K562 (cell line): ENCODE results near the gene AGRN. TPM values are rescaled to one million over a fixed set of nuclear protein-coding genes. Genes with fewer than 3 reads are reported as not detected.

Experiments
- ATAC-seq: fragments of 200-7000 bp; cut with Tn5 transposase; 3 replicates; pipeline ENCODE4 v1.9.1; 2020; ENCODE audit warnings: moderate library complexity
- BruUV-seq: library from RNA; stranded (reverse); fragments of 400-500 nt; replicated peaks from 2 replicates; lab custom pipeline; 2021; lab: Mats Ljungman, UMichigan
- CTCF ChIA-PET: fragments of 300-600 bp; formaldehyde crosslinking; extraction: SDS; loops from one replicate; lab custom pipeline; 2021; ENCODE audit warnings: low intra/inter-chr PET ratio; lab: Yijun Ruan, JAX
- POLR2A ChIA-PET: fragments of 300-600, 350-650 bp; sonication (Branson Sonifier 250); formaldehyde crosslinking; extraction: SDS; loops from one replicate; lab custom pipeline; 2021; ENCODE audit warnings: antibody characterized with exemption, inconsistent platforms; lab: Yijun Ruan, JAX
- DNase-seq, 4 experiments: peaks; one replicate each; pipeline versions ENCODE4 v3.0.0 to v3.0.0-alpha.2; 2011 to 2018; ENCODE audit warnings: low spot score in 3 of 4, mixed read lengths in 3 of 4; ENCODE audit errors: extremely low read depth in 1 of 4
- FAIRE-seq: peaks from 2 replicates; lab custom pipeline; 2011; peaks lifted over from hg19 to GRCh38; lab: Jason Lieb, UNC
- H2AFZ ChIP-seq: 2 replicates; pipeline ENCODE4 v1.6.0; 2011; ENCODE audit warnings: low read depth, low read length, control low read depth, inconsistent platforms
- H3K27ac ChIP-seq: fragments of 200-600 bp; 3 replicates; pipeline ENCODE4 v1.8.0; 2011; ENCODE audit warnings: low read depth, mild to moderate bottlenecking, control low read depth, inconsistent platforms, low read length, moderate library complexity, mixed read lengths; ENCODE audit errors: extremely low read depth
- H3K27me3 ChIP-seq, 2 experiments: fragments of 300-600 bp in 1 of 2; 2 replicates in 1 of 2; 3 replicates in 1 of 2; pipeline versions ENCODE4 v1.6.0 to v1.8.0; 2011; ENCODE audit warnings: inconsistent platforms in 2 of 2, low read length in 2 of 2, mild to moderate bottlenecking in 1 of 2, mixed read lengths in 1 of 2, moderate library complexity in 1 of 2; ENCODE audit not compliant: control insufficient read depth in 2 of 2, insufficient read depth in 2 of 2
- H3K36me3 ChIP-seq: fragments of 300-600 bp; 3 replicates; pipeline ENCODE4 v1.8.0; 2011; ENCODE audit warnings: mild to moderate bottlenecking, low read length, inconsistent platforms; ENCODE audit not compliant: control insufficient read depth, insufficient read depth
- H3K4me1 ChIP-seq, 2 experiments: fragments of 200-600 bp in 1 of 2; replicated peaks in 1 of 2; 2 replicates in 1 of 2; 3 replicates in 1 of 2; pipeline versions ENCODE4 v1.5.1 to v1.8.0; 2011; ENCODE audit warnings: inconsistent platforms in 2 of 2, low read length in 2 of 2, mild to moderate bottlenecking in 1 of 2, mixed read lengths in 1 of 2, moderate library complexity in 1 of 2; ENCODE audit not compliant: control insufficient read depth in 2 of 2, insufficient read depth in 2 of 2
- H3K4me2 ChIP-seq: 2 replicates; pipeline ENCODE4 v1.6.1; 2011; ENCODE audit warnings: low read length, control low read depth, inconsistent platforms, mixed read lengths; ENCODE audit not compliant: insufficient read depth
- H3K4me3 ChIP-seq: fragments of 200-600 bp; sonication (generic), shearing (Covaris generic); 2 replicates; pipeline ENCODE4 v1.5.1; 2016; ENCODE audit warnings: control low read depth, inconsistent platforms
- H3K79me2 ChIP-seq: fragments of 200-600 bp; 3 replicates; pipeline ENCODE4 v1.8.0; 2011; ENCODE audit warnings: low read length, inconsistent platforms; ENCODE audit not compliant: control insufficient read depth, insufficient read depth
- H3K9ac ChIP-seq, 2 experiments: 2 replicates each; pipeline versions ENCODE4 v1.6.0 to v1.6.1; 2011; ENCODE audit warnings: low read depth in 2 of 2, low read length in 2 of 2, control low read depth in 1 of 2, inconsistent platforms in 1 of 2, mild to moderate bottlenecking in 1 of 2, mixed read lengths in 1 of 2; ENCODE audit not compliant: insufficient read depth in 1 of 2
- H3K9me1 ChIP-seq: one replicate; pipeline ENCODE4 v1.6.0; 2011; ENCODE audit warnings: inconsistent platforms, mild to moderate bottlenecking, low read length, moderate library complexity; ENCODE audit not compliant: control insufficient read depth, insufficient read depth
- H3K9me3 ChIP-seq: replicated peaks from 2 replicates; pipeline ENCODE4 v1.5.1; 2011; ENCODE audit warnings: low read depth, low read length, inconsistent platforms; ENCODE audit not compliant: control insufficient read depth, insufficient read depth
- H4K20me1 ChIP-seq: replicated peaks from 2 replicates; pipeline ENCODE4 v1.6.1; 2011; ENCODE audit warnings: low read length, inconsistent platforms, mixed read lengths; ENCODE audit not compliant: control insufficient read depth, insufficient read depth
- SRSF1 ChIP-seq: fragments of 200-400 bp; formaldehyde crosslinking; IDR thresholded peaks from 2 replicates; pipeline ENCODE4 v1.6.1; 2017; ENCODE audit warnings: mild to moderate bottlenecking, low read depth, low read length, moderate library complexity
- ZBTB7A ChIP-seq: IDR thresholded peaks from 2 replicates; pipeline ENCODE4 v1.6.1; 2011; ENCODE audit warnings: low read depth, mild to moderate bottlenecking, low read length, moderate library complexity, borderline replicate concordance; ENCODE audit not compliant: control insufficient read depth
- ZFX ChIP-seq: sonication (generic); formaldehyde crosslinking; IDR thresholded peaks from 2 replicates; pipeline ENCODE4 v1.8.0; 2022; ENCODE audit warnings: mild to moderate bottlenecking, missing genetic modification reagents, moderate library complexity
- WGBS: fragments of 100-300 bp; shearing (Covaris generic); methylation state at CpG from one replicate; pipeline ENCODE4 v1.1.6; 2016; ENCODE audit warnings: low coverage, mixed read lengths; ENCODE audit not compliant: insufficient coverage; ENCODE audit errors: missing lambda C conversion rate; 5-methylcytosine and 5-hydroxymethylcytosine counted together
- in situ Hi-C: fragments of 300-500 bp; cut with MboI; formaldehyde crosslinking; loops from 4 replicates; pipeline ENCODE4 v1.15.0; 2018; ENCODE audit warnings: inconsistent platforms, mixed read lengths
- intact Hi-C: fragments of 100-400 bp; cut with micrococcal nuclease; formaldehyde crosslinking; loops from 2 replicates; pipeline ENCODE4 v1.14.2; 2022
- polyA plus RNA-seq, 8 experiments: library from polyadenylated mRNA; depleted of rRNA in 4 of 8; stranded (reverse) in 5 of 8; unstranded in 3 of 8; fragments of >200 nt; fragmentation: Nextera tagmentation in 2 of 8; fragmentation: Illumina TruSeq in 1 of 8; extraction: Ambion mirVana in 2 of 8; extraction: Trizol in 1 of 8; gene quantifications; 2 replicates each; pipeline versions ENCODE4 v1.2.1 to v1.2.3, GENCODE V29; 2011 to 2014; ENCODE audit warnings: inconsistent platforms in 1 of 8, missing spikeins in 1 of 8
- total RNA-seq, 7 experiments: library from RNA; depleted of rRNA in 6 of 7; stranded (reverse); fragments of >200 nt in 6 of 7; fragmentation: Illumina TruSeq in 2 of 7; extraction: Trizol in 2 of 7; gene quantifications; 2 replicates each; pipeline versions ENCODE4 v1.2.1 to v1.2.3, GENCODE V29; 2011 to 2021; ENCODE audit warnings: low replicate concordance in 1 of 7

AGRN gene
- total and polyA plus RNA-seq, 9 of the 15 experiments (the other 6 are each of a cell fraction or from before 2014, with no cell fraction given) = 0.04 to 111 (median 18.1) TPM

DNA sequence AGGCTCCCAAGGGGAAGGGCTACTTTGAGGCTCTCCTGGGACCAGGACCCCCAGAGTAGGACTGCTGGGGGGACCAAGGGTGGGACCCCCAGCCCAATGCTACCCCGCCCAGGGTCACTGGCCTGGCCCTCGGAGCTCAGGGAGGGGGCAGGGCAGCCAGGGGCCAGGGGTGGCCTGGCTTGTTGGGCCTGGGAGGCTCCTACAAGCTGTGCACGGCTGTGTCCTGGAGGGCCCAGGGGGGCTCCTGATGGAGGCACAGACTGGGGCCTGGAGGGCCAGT, 22.3 kb upstream of the AGRN start:
- Histone ChIP-seq H3K27me3 (peaks cover 0 to 8% of the 10 kb centered on the region in 2 experiments; a peak in 1 of 5 replicates), H4K20me1 (peaks cover 9% of the 10 kb centered on the region; the same call in 1 of the 2 replicates), H3K9me1 (no peaks in the 10 kb centered on the region), H3K9ac (peak overlapping the region in 1 of 2 experiments; percentile 24; a peak in 1 of 4 replicates), H3K27ac (no peak overlapping the region), H3K36me3 (no peaks in the 10 kb centered on the region), H3K9me3 (no peaks in the 10 kb centered on the region), H3K4me1 (peaks cover 4 to 71% of the 10 kb centered on the region in 2 experiments; a peak in 4 of 5 replicates), H3K79me2 (peaks cover 16% of the 10 kb centered on the region; the same call in 2 of the 3 replicates), H2AFZ (no peak overlapping the region), H3K4me2 (no peak overlapping the region), H3K4me3 (no peak overlapping the region)
- no peak for FAIRE-seq
- no peak for ATAC-seq
- TF ChIP-seq SRSF1 = no peak
- TF ChIP-seq ZBTB7A = peak; percentile 41; the same call in 1 of the 2 replicates
- TF ChIP-seq ZFX (CRISPR knock-in tag) = 0 out of 2 replicates have a peak, but pooled peaks have one; percentile 7
- intact Hi-C loops = no loop called here
- no TSS peak for BruUV-seq
- in situ Hi-C loops = no loop called here
- POLR2A ChIA-PET = interaction anchor here (0.7 to 1.9 kb wide), 6 partner anchors 13 to 205 kb away, joined by 3 to 8 read pairs (median 4); partner anchors contain the start of genes ISG15 and PERM1
- 69% methylated on average over 3 of the region's 3 CpGs for WGBS
- peak in 1 of 4 experiments; percentile 14 for DNase-seq
- CTCF ChIA-PET = no interaction called here
